Fibroblast of gingiva (primary cell): ENCODE results near the gene GET4.

Experiments used
- DNase-seq: peaks from one replicate; pipeline ENCODE4 v3.0.0-alpha.2; 2011; ENCODE audit warnings: low read depth

GET4 gene

GRCh38 chr7:886626-887487 lies 10.5 kb downstream of the GET4 start:
- DNase-seq: no peak

DNA sequence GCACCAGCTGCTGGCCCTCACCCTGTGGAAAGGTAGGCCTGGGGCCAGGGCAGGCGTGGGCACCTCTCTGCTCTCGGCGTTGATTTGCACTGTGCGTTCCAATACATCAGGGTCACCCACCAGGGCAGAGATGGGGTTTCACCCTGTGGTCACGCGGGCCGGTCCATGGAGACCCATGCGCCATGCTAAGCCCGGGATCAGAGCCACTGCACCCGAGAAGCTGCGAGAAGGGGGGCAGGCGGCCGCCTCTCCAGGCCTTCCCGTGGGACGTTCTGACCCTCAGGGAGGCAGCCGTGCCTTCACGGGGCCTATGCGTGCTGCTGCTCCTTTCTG lies 11.1 kb downstream of the GET4 start:
- no peak for DNase-seq

DNA sequence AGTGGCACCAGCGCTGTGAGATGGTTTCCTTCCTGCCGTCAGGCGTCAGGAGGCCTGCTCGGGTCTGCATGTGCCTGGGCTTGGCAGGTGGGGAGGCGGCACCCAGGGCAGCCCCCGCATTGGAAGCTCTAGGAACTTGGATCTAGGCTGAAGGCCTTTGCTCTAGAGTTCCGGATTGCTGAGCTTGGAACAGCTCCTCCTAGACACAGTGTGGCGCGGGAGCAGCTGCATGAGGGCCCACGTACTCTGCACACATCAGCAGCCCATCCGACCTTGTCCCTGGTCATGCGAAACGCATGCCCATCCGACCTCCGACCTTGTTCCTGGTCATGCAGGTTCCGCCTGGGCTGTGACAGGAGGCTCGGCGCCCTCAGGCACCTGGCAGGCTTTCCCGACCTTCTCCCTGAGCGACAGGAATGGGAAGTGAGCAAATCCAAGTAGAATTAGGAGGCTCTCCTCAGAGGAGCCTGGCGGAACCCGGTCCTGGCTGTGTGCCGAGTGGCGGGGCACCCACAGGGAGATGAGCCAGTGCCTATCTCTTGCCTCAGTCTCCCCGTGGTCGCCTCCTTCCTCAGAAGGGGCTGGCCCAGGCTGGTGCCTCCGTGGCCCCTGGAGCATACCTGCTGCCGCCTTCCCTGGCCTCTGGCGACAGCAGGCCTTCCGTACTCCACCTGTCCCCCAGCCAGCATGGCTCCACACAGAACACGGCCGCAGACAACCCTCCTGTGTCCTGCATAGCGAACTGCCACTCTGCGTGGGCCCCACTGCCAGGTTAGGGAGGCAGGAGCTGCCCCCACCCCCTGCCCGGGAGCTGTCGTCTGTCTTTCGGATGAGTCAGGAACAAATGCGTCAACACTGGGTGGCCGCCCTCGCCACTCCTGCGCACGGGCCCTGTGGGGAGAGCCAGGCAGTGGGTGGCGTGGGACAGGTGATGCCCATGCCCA lies 12.0 kb downstream of the GET4 start:
- no peak for DNase-seq

DNA sequence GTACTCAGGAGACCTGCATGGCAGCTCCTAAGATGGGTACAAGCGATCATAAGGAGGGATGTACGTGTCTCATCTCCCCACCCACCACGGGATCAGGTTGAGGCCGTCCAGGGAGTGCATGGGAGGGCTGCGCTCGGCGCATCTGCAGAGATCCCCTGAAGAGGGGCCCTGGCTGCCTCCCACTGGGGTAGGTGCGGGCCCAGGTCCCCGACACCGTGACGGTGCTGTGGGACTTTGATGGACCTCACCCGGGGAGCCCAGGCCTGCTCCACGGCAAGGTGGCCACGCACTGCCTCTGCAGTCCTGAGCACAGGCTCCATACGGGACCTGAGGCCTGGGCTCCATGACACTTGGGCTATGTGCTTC lies 12.7 kb downstream of the GET4 start:
- DNase-seq: no peak

DNA sequence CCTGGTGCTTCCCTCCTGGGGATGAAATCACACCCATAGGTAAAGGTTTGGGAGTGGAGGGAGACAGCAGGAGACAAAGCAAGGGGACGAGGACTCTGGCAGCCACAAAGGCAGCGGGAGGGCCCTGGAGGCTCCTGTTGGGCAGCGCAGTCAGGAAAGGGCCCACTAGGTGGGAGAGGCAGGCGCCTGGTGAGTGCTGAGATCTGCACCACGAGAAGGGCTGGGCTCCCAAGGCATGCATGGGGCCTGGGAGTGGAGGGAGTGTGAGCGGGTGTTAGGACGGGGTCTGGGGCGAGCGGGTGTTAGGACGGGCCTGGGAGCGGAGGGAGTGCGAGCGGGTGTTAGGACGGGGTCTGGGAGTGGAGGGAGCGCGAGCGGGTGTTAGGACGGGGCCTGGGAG lies 13.0 kb downstream of the GET4 start:
- DNase-seq: no peak

DNA sequence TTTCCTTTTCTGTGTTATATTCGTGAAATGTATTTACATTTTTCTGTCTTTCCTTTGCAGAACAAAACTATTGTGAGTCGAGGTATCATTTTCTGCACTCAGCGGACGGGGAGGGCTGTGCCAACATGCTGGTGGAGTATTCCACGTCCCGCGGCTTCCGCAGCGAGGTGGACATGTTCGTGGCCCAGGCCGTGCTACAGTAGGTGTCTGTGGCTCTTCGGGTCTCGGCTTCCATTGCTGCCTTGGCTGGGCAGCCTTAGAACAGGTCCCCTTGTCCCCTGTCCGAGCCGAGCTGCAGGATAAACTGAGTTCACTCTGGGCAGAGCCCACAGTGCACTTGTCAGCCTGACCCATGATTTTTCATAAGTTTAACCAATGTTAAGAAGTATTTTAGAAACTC lies 14.5 kb downstream of the GET4 start:
- no peak for DNase-seq

DNA sequence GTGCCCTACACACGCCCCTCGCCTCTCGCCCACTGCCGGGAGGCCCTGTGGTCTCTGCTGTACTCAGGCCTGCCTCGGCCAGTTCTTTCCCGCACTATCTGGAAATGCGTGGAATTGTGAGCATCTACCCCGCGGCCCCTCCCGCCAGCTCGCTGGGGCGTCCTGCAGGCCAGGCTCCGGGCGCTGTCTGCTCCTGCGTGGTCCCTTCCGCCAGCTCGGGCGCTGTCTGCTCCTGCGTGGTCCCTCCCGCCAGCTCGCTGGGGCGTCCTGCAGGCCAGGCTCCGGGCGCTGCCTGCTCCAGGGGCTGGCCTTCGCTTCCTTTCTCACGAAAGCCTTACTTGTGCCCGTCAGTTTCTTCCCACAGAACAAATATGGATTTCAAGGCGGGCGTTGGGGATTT lies 14.9 kb downstream of the GET4 start:
- DNase-seq: no peak

GRCh38 chr7:891805-892204 lies 15.5 kb downstream of the GET4 start:
- no peak for DNase-seq

DNA sequence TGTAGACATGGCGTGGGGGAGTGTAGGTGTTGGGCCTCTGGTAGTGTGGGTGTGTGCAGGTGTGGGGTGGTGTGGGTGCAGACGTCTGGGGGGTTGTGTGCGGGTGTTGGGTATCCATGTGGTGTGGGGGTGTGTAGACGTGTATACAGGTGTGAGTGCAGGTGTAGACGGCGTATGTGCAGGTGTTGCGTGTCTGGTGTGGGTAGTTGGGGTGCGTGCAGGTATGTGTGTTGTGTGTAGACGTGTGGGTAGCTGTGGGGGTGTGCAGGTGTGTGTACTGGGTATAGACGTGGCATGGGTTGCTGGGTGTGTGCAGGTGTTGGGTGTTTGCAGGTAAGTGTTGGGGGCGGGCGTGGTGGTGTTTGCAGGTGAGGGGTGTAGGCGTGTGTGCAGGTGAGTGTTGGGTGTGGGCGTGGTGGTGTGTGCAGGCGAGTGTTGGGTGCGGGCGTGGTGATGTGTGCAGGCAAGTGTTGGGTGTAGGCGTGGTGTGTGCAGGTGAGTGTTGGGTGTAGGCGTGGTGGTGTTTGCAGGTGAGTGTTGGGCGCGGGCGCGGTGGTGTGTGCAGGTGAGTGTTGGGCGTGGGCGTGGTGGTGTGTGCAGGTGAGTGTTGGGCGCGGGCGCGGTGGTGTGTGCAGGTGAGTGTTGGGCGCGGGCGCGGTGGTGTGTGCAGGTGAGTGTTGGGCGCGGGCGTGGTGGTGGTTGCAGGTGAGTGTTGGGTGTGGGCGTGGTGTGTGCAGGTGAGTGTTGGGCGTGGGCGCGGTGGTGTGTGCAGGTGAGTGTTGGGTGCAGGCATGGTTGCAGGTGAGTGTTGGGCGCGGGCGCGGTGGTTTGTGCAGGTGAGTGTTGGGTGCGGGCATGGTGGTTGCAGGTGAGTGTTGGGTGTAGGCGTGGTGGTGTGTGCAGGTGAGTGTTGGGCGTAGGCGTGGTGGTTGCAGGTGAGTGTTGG lies 16.6 kb downstream of the GET4 start:
- DNase-seq: no peak

DNA sequence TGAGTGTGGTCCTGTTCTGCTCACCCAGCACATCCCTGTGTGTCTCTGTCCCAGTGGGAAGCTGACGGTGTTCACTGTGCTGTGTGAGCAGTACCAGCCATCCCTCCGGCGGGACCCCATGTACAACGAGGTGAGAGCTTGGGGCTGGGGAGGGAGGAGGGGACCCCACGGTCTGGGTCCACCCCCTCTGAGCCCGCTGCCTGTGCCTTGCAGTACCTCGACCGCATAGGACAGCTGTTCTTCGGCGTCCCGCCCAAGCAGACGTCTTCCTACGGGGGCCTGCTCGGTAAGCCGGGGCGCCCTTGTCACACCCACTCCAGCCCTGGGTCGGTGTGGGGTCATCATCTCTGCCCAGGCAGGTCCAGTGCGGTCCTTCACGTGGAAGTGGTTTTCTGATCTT lies 17.3 kb downstream of the GET4 start:
- DNase-seq: no peak

- DNase-seq: no peak
These were observed 18.0 kb downstream of the GET4 start for GRCh38 chr7:894164-894867.

DNA sequence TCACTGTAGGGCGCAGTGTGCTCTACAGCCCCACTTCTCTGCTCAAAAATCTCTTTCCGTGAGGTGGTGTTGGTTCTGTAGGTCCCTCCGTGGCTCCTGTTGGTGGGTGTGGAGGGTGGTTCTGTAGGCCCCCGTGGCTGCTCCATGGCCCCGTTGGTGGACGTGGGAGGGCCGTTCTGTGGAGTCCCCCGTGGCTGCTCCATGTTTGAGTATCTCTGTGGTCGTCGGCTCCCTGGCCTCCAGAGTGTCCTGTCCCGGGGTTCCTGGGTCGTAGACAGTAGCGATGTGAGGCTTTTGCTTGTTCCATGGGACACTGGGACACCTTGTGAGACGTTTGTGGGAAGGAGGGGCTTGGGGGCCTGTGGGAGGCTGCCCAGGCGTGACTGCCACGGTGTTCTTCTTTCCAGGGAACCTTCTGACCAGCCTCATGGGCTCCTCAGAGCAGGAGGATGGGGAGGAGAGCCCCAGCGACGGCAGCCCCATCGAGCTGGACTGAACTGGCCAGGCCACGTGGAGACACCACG lies 18.6 kb downstream of the GET4 start:
- no peak for DNase-seq

DNA sequence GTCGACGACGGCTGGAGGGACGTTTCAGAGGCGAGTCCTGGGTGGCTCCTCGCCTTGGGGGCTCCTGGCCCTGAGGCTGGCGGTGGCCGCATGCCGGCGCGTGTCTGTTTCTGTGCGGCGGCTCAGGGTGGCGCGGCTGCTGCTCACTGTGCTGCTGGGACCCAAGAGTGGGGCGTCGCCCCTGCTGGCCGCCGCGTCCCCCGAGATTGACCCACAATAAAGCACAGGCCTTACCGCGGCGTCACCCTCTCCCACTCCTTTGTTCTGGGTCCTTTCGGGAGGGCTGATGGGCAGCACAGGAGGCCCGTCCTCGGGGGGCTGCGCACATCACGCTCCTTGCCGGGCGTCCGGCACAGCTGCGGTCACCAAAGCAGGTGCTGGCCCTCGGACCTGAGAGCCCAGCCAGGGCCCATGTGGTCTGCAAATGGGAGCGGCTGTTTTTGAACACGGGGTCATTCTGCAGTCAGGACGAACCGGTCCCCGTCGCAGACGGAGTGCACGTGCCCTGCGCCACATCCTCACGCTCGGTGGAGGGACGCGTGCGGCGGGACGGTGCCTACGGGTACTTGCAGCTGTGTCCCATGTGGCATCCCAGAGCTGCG lies 19.2 kb downstream of the GET4 start:
- DNase-seq: no peak

GRCh38 chr7:896346-897075 lies 20.2 kb downstream of the GET4 start:
- DNase-seq: no peak

DNA sequence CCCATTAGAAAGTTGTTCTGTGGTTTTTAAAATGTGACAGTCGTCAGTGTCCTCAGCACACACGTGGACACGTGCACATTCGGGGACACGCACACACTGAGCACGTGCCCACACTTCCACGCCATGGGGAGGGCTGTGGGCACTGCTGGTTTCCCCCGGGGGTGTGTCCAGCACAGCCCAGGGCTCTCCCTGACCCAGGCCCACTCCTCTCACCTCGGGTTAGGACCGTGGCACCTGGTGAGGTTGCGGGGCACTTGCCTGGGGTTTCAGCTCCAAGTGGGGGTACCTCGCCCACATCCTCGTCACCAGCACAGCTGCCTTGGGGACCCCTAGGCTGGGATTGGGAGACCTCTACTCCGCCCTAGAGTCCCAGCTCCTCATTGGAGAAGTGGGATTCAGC lies 20.7 kb downstream of the GET4 start:
- DNase-seq: no peak

DNA sequence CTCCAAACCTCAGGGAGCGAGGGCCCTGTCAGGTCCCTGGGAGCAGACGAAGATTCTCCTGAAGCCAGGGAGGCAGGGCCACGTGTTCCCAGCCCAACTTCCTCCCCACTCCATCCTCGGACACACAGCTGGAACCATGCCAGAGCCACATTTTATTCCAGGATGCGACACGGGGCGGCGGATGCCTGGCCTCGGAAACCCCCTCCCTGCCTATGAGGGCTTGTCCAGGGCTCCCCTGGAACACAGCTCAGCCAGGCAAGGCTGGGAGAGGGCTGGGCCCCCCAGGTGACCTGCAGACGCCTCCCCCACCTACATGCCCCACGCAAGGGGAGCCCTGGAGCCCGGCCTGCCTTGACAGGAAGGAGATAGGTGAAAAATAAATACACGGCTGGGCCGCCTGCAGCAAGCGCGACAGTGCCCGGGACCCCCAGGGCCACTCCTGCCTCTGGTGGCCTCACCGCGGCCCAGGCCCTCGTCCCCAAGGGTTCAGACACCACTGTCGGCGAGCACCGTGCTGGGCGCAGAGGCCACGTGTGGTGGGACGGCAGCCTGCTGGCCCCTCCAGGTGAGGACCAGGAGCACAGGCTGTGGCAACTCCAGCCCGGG lies 21.5 kb downstream of the GET4 start:
- no peak for DNase-seq

GRCh38 chr7:898460-898854 lies 22.1 kb downstream of the GET4 start:
- no peak for DNase-seq

DNA sequence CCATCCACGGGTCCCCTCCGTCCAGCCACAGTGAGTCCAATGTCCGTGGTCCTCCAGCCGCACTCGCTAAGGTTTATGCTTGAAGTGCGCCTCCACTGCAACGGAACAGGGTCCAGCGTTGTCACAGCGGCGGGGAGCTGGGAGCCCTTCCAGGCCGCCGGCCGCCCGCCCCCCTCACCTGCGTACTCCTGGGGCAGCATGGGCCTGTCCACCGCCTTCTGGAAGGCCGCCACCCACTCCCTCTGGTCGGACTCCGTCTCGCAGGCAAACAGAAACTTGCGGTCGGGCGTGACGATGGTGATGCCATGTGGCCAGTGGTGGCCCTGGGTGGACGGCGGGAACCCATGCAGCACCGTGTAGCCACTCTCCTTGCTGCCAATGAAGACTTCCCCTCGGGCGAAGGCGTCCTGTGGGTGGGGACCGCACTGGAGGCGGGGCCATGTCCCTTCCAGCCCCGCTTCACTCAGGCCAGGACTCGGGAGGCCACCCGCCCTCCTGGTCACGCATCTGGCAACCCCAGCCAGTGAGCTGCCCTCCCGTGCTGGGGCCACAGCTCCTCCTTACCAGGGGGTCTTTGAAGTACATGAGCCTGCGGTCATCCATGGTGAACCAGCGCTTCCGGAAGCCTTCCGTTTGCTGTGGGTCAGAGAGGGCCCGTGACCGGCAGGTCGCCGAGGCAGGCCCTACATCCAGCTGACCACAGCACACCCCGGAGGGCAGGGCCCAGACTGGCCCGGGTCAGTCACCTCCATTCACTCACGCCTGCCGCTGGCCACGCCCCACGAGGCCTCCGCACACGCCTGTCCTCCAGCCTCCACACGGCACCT lies 22.7 kb downstream of the GET4 start:
- no peak for DNase-seq

- DNase-seq: no peak
These were observed 23.5 kb downstream of the GET4 start for GRCh38 chr7:899806-900205.
